ENCODE measurements around the gene PTBP1.

- no peak for TF ChIP-seq CTCF (IDR thresholded peaks at IDR 0.05; ENCODE audit: insufficient read depth, low read length, poor library complexity, severe bottlenecking)
- TF ChIP-seq EZH2phosphoT487 (conservative IDR thresholded peaks at IDR 0.05; ENCODE audit: low read length), result no peak
Observed at GRCh38 chr19:814152-815078, 17.2 kb downstream of the PTBP1 start.

Data from SU-DHL-6 (cell line).